GM21717 (cell line): Measurements from ENCODE around the gene PCBP3.

Experiments
- ATAC-seq: cut with Tn5 transposase; IDR thresholded peaks from one replicate; pipeline ENCODE4 v1.9.1; 2021; ENCODE audit warnings: mild to moderate bottlenecking, moderate library complexity; ENCODE audit not compliant: unreplicated experiment

PCBP3 gene

GRCh38 chr21:45985471-45986315 is 342.2 kb downstream of the PCBP3 start:
- ATAC-seq, result no peak

- ATAC-seq, result no peak
Observed at GRCh38 chr21:45986316-45987051, 343.0 kb downstream of the PCBP3 start.

GRCh38 chr21:45987121-45987711 is 343.7 kb downstream of the PCBP3 start:
- no peak for ATAC-seq

- no peak for ATAC-seq
Observed at GRCh38 chr21:45988366-45989347, 345.1 kb downstream of the PCBP3 start.

GRCh38 chr21:45989355-45990048 is 346.0 kb downstream of the PCBP3 start:
- ATAC-seq, result no peak

GRCh38 chr21:45990049-45990711 is 346.7 kb downstream of the PCBP3 start:
- ATAC-seq, result no peak

- no peak for ATAC-seq
Observed at GRCh38 chr21:45990741-45991605, 347.4 kb downstream of the PCBP3 start.

GRCh38 chr21:45991606-45992300 is 348.2 kb downstream of the PCBP3 start:
- ATAC-seq, result no peak
